Ectodermal cell (in vitro differentiated cells): ENCODE measurements around the gene PLCE1.
"Not testable (repeated sequence)": the region's sequence is repeated elsewhere in the genome, so short reads cannot be mapped to it uniquely, and the experiment has no call there.

Source experiments
- H3K27ac ChIP-seq: 2 replicates; pipeline ENCODE4 v1.7.0; 2013; ENCODE audit warnings: mild to moderate bottlenecking, low read depth, low read length; ENCODE audit not compliant: insufficient read depth, poor library complexity, severe bottlenecking
- H3K27me3 ChIP-seq: 2 replicates; pipeline ENCODE4 v1.7.0; 2013; ENCODE audit warnings: mild to moderate bottlenecking, low read length; ENCODE audit not compliant: insufficient read depth, control insufficient read depth, poor library complexity, severe bottlenecking
- H3K36me3 ChIP-seq: one replicate; pipeline ENCODE4 v1.7.0; 2013; ENCODE audit warnings: low read length; ENCODE audit not compliant: control insufficient read depth, insufficient read depth
- H3K4me1 ChIP-seq: one replicate; pipeline ENCODE4 v1.7.0; 2013; ENCODE audit warnings: low read length; ENCODE audit not compliant: control insufficient read depth, insufficient read depth
- H3K4me3 ChIP-seq: 2 replicates; pipeline ENCODE4 v1.7.0; 2013; ENCODE audit warnings: low read depth, low read length, control low read depth; ENCODE audit not compliant: insufficient read depth
- H3K9me3 ChIP-seq: 2 replicates; pipeline ENCODE4 v1.7.0; 2013; ENCODE audit warnings: mild to moderate bottlenecking, low read length, moderate library complexity; ENCODE audit not compliant: control insufficient read depth
- WGBS, 2 experiments: methylation state at CpG; one replicate each; pipeline ENCODE4 v1.1.7; 2013; ENCODE audit warnings: missing lambda C conversion rate in 2 of 2; 5-methylcytosine and 5-hydroxymethylcytosine counted together

The PLCE1 gene

GRCh38 chr10:93963434-93963833 is 30.3 kb upstream of the PLCE1 start:
- Histone ChIP-seq H3K27me3 (no peaks in the 10 kb centered on the region), H3K4me1 (no peaks in the 10 kb centered on the region), H3K27ac (no peak overlapping the region), H3K4me3 (no peak overlapping the region), H3K36me3 (no peaks in the 10 kb centered on the region), H3K9me3 (no peaks in the 10 kb centered on the region)
- WGBS, 2 experiments = 93 to 96% methylated on average over 5 of the region's 5 CpGs

- no peak overlapping the region for H3K27ac ChIP-seq
- H3K9me3 ChIP-seq = no peaks in the 10 kb centered on the region
- no peaks in the 10 kb centered on the region for H3K4me1 ChIP-seq
- no peaks in the 10 kb centered on the region for H3K36me3 ChIP-seq
- no peak overlapping the region for H3K4me3 ChIP-seq
- H3K27me3 ChIP-seq = no peaks in the 10 kb centered on the region
Measured at GRCh38 chr10:93965911-93966310, 27.8 kb upstream of the PLCE1 start.

GRCh38 chr10:93967756-93968155 is 26.0 kb upstream of the PLCE1 start:
- no peaks in the 10 kb centered on the region for H3K9me3 ChIP-seq
- H3K27me3 ChIP-seq = no peaks in the 10 kb centered on the region
- 94 to 100% methylated on average over 1 of the region's 2 CpGs for WGBS, 2 experiments
- H3K4me1 ChIP-seq = no peaks in the 10 kb centered on the region
- no peaks in the 10 kb centered on the region for H3K36me3 ChIP-seq
- no peak overlapping the region for H3K4me3 ChIP-seq
- no peak overlapping the region for H3K27ac ChIP-seq

GRCh38 chr10:93968540-93968945 is 25.2 kb upstream of the PLCE1 start:
- Histone ChIP-seq H3K9me3 (no peaks in the 10 kb centered on the region), H3K36me3 (no peaks in the 10 kb centered on the region), H3K27ac (no peak overlapping the region), H3K27me3 (no peaks in the 10 kb centered on the region), H3K4me3 (no peak overlapping the region), H3K4me1 (no peaks in the 10 kb centered on the region)
- 95 to 96% methylated on average over 4 of the region's 4 CpGs for WGBS, 2 experiments

GRCh38 chr10:93970433-93971010 is 23.2 kb upstream of the PLCE1 start:
- not testable (repeated sequence) for H3K27ac ChIP-seq, H3K27me3 ChIP-seq, H3K4me3 ChIP-seq, H3K36me3 ChIP-seq, H3K9me3 ChIP-seq, H3K4me1 ChIP-seq
- 97 to 98% methylated on average over 33 to 44 of the region's 44 CpGs for whole genome bisulfite sequencing, 2 experiments

- Histone ChIP-seq H3K36me3 (no peaks in the 10 kb centered on the region), H3K27ac (no peak overlapping the region), H3K4me3 (no peak overlapping the region), H3K27me3 (no peaks in the 10 kb centered on the region), H3K9me3 (no peaks in the 10 kb centered on the region), H3K4me1 (no peaks in the 10 kb centered on the region)
- WGBS, 2 experiments = 91 to 96% methylated on average over 2 of the region's 2 CpGs
Measured at GRCh38 chr10:93973748-93974445, 19.8 kb upstream of the PLCE1 start.

- H3K27me3 ChIP-seq = no peaks in the 10 kb centered on the region
- 73 to 85% methylated on average over 3 of the region's 3 CpGs for WGBS, 2 experiments
Measured at GRCh38 chr10:93977442-93977841, 16.3 kb upstream of the PLCE1 start.

GRCh38 chr10:93980486-93980885 is 13.2 kb upstream of the PLCE1 start:
- Histone ChIP-seq H3K9me3 (no peaks in the 10 kb centered on the region), H3K4me1 (no peaks in the 10 kb centered on the region), H3K27me3 (no peaks in the 10 kb centered on the region), H3K36me3 (no peaks in the 10 kb centered on the region), H3K4me3 (no peak overlapping the region), H3K27ac (no peak overlapping the region)
- 93 to 94% methylated on average over 3 of the region's 3 CpGs for whole genome bisulfite sequencing, 2 experiments

More at GRCh38 chr10:93977442-93977841, 16.3 kb upstream of the PLCE1 start:
- H3K4me3 ChIP-seq = no peak overlapping the region
- H3K27ac ChIP-seq = no peak overlapping the region
- no peaks in the 10 kb centered on the region for H3K4me1 ChIP-seq
- no peaks in the 10 kb centered on the region for H3K36me3 ChIP-seq
- no peaks in the 10 kb centered on the region for H3K9me3 ChIP-seq

GRCh38 chr10:93991114-93991513 is 2.6 kb upstream of the PLCE1 start:
- H3K27me3 ChIP-seq = peaks cover 36% of the 10 kb centered on the region
- H3K27ac ChIP-seq = no peak overlapping the region
- WGBS, 2 experiments = 85 to 88% methylated on average over 3 of the region's 4 CpGs
- H3K4me1 ChIP-seq = peaks cover 11% of the 10 kb centered on the region
- no peaks in the 10 kb centered on the region for H3K9me3 ChIP-seq
- H3K4me3 ChIP-seq = no peak overlapping the region
- H3K36me3 ChIP-seq = no peaks in the 10 kb centered on the region

- no peaks in the 10 kb centered on the region for H3K9me3 ChIP-seq
- no peak overlapping the region for H3K27ac ChIP-seq
- H3K36me3 ChIP-seq = no peaks in the 10 kb centered on the region
- 41 to 44% methylated on average over 8 of the region's 8 CpGs for WGBS, 2 experiments
- H3K4me3 ChIP-seq = no peak overlapping the region
- H3K4me1 ChIP-seq = peaks cover 11% of the 10 kb centered on the region
- peaks cover 41% of the 10 kb centered on the region for H3K27me3 ChIP-seq
Measured at GRCh38 chr10:93991596-93992284, 2.0 kb upstream of the PLCE1 start.
